Mucosa of descending colon (tissue), 3 donors: Measurements from ENCODE around the gene HMGN4. TPM values are rescaled to one million over a fixed set of nuclear protein-coding genes. Genes with fewer than 3 reads are reported as not detected.
A peak's percentile ranks its signal among the peaks of the same experiment; 100 is the strongest.

ENCODE experiments used
- ATAC-seq: fragments of 200-7000 bp; cut with Tn5 transposase; one replicate; pipeline ENCODE4 v1.9.1; 2020; ENCODE audit warnings: mild to moderate bottlenecking, moderate library complexity
- DNase-seq, 3 donors: peaks; one replicate each; pipeline ENCODE4 v3.0.0-alpha.2; 2020
- H3K36me3 ChIP-seq: fragments of 200-600 bp; one replicate; pipeline ENCODE4 v1.8.0; 2021; ENCODE audit warnings: low read depth, mild to moderate bottlenecking
- H3K4me1 ChIP-seq: fragments of 200-600 bp; one replicate; pipeline ENCODE4 v1.8.0; 2021; ENCODE audit warnings: low read depth, mild to moderate bottlenecking
- H3K4me3 ChIP-seq: fragments of 200-600 bp; one replicate; pipeline ENCODE4 v1.8.0; 2021; ENCODE audit warnings: mild to moderate bottlenecking
- H3K9me3 ChIP-seq: fragments of 200-600 bp; one replicate; pipeline ENCODE4 v1.8.0; 2021; ENCODE audit warnings: mild to moderate bottlenecking
- CTCF ChIP-seq: fragments of 200-600 bp; IDR thresholded peaks from one replicate; pipeline ENCODE4 v1.8.0; 2022; ENCODE audit warnings: antibody characterized with exemption, mild to moderate bottlenecking
- intact Hi-C, 2 donors: fragments of 100-400 bp; cut with DNase I in 1 of 2; cut with micrococcal nuclease in 1 of 2; formaldehyde crosslinking; loops; one replicate each; pipeline versions ENCODE4 v1.11.0 to v1.11.1; 2022; cut with DNase I, micrococcal nuclease
- total RNA-seq, 3 donors: library from RNA; stranded (reverse); fragmentation: NEBNext Ultra II Directional in 2 of 3; extraction: Animal tissue kit (Norgen Biotek cat#: 25700) in 2 of 3; gene quantifications; one replicate each; pipeline versions ENCODE4 v1.2.1 to v1.2.4, GENCODE V29; 2021 to 2023
- donor health status: DM: no; HTN: no; CAD: no; lungs with moderate emphysema.
- donor health status: DM: no; HTN: no; CAD: no.
- donor health status: DM: no; HTN: yes; CAD: no.

The HMGN4 gene
- total RNA-seq, 3 donors from 2014 or later: 58.6 to 76.0 (median 68.2) TPM

GRCh38 chr6:26576407-26576843, 38.3 kb downstream of the HMGN4 start:
- TF ChIP-seq CTCF: no peak
- no peak for ATAC-seq
- intact Hi-C loops: no loop called here
- no peaks in the 10 kb centered on the region for H3K36me3 ChIP-seq
- H3K4me1 ChIP-seq: no peaks in the 10 kb centered on the region
- H3K4me3 ChIP-seq: no peak overlapping the region
- H3K9me3 ChIP-seq: peaks cover 7% of the 10 kb centered on the region
- no peak for DNase-seq

GRCh38 chr6:26576929-26577719, 39.0 kb downstream of the HMGN4 start:
- no peaks in the 10 kb centered on the region for H3K36me3 ChIP-seq
- H3K9me3 ChIP-seq: peaks cover 7% of the 10 kb centered on the region
- no peak overlapping the region for H3K4me3 ChIP-seq
- no peaks in the 10 kb centered on the region for H3K4me1 ChIP-seq
- peak in 2 of 3 donors; percentile 39 to 50 for DNase-seq
- peak; percentile 38 for ATAC-seq
- intact Hi-C loops: no loop called here
- TF ChIP-seq CTCF: no peak

GRCh38 chr6:26577720-26578072, 39.5 kb downstream of the HMGN4 start:
- TF ChIP-seq CTCF: no peak
- Histone ChIP-seq H3K4me3 (no peak overlapping the region), H3K4me1 (no peaks in the 10 kb centered on the region), H3K36me3 (no peaks in the 10 kb centered on the region), H3K9me3 (peaks cover 7% of the 10 kb centered on the region)
- intact Hi-C loops: no loop called here
- no peak for DNase-seq
- ATAC-seq: no peak

GRCh38 chr6:26578279-26578678, 40.1 kb downstream of the HMGN4 start:
- intact Hi-C loops: no loop called here
- Histone ChIP-seq H3K9me3 (peaks cover 7% of the 10 kb centered on the region), H3K36me3 (no peaks in the 10 kb centered on the region), H3K4me3 (no peak overlapping the region), H3K4me1 (no peaks in the 10 kb centered on the region)
- DNase-seq (no peak), ATAC-seq (no peak)
- TF ChIP-seq CTCF: no peak

- Histone ChIP-seq H3K9me3 (peaks cover 7% of the 10 kb centered on the region), H3K4me1 (no peaks in the 10 kb centered on the region), H3K4me3 (no peak overlapping the region), H3K36me3 (no peaks in the 10 kb centered on the region)
- intact Hi-C loops: no loop called here
- TF ChIP-seq CTCF: no peak
- ATAC-seq (no peak), DNase-seq (no peak)
These were observed 40.6 kb downstream of the HMGN4 start for GRCh38 chr6:26578741-26579140.
